Effector CD4-positive, alpha-beta T cell (primary cell): ENCODE measurements around the gene PACSIN2.
"Not testable (repeated sequence)": the region's sequence is repeated elsewhere in the genome, so short reads cannot be mapped to it uniquely, and the experiment has no call there.

Source experiments
- DNase-seq: peaks from one replicate; pipeline ENCODE4 v3.0.0-alpha.2; 2020

The PACSIN2 gene

DNA sequence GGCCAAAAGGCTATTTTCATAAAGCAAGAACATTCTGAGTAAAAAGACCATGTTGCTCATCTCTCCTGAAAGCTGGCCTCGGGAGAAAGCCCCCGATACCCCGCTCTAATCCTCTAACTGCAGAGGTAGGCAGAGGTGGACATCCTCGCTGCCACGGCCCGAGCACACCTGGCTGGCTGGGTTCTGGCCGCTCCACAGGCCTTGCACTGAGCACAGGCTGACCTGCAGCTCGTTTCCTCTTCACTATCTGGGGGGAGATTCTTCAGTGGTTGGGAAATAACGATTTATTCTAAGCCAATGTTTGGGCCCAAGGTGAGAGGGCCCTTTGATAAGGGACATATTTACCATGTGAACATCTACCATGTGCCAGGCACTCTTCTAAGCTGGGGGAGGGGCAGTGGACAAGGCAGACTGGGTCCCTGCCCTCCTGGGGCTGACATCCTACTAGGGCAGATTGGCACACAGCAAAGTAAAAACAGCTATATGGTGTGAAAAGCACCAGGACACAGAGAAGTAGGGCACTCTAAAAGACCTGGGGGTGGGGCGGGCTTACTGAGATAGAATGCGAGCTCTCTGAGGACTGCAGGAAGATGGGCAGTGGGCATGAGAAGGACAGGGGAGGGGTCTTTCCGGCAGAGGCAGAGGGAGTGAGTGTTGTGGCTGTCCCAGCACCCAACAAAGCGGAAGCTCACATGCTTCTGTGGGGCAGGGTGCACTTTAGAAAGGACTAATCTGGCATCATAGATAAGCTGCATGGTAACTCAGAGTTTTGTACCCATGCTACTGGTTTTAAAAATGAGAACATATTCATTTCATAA is 92.4 kb downstream of the PACSIN2 start:
- DNase-seq = no peak

- no peak for DNase-seq
Measured at GRCh38 chr22:42920101-42920820, 94.7 kb downstream of the PACSIN2 start.

GRCh38 chr22:42919199-42919598 is 95.8 kb downstream of the PACSIN2 start:
- DNase-seq = no peak

GRCh38 chr22:42918500-42918899 is 96.4 kb downstream of the PACSIN2 start:
- DNase-seq = no peak

DNA sequence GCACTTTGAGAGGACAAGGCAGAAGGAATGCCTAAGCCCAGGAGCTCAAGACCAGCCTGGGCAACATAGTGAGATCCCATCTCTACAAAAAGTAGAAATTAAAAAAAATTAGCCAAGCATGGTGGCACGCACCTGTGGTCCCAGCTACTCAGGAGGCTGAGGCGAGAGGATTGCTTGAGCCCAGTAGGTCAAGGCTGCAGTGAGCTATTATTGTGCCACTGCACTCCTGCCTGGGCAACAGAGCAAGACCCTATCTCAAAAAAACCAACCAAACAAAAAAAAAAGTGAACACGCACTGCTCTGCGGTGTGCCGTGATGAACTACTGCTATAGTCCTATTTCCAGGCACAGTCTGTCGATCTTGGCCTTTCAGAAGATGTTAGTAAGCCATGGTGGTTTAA is 97.6 kb downstream of the PACSIN2 start:
- not testable (repeated sequence) for DNase-seq

- DNase-seq = no peak
Measured at GRCh38 chr22:42915980-42916765, 98.8 kb downstream of the PACSIN2 start.

DNA sequence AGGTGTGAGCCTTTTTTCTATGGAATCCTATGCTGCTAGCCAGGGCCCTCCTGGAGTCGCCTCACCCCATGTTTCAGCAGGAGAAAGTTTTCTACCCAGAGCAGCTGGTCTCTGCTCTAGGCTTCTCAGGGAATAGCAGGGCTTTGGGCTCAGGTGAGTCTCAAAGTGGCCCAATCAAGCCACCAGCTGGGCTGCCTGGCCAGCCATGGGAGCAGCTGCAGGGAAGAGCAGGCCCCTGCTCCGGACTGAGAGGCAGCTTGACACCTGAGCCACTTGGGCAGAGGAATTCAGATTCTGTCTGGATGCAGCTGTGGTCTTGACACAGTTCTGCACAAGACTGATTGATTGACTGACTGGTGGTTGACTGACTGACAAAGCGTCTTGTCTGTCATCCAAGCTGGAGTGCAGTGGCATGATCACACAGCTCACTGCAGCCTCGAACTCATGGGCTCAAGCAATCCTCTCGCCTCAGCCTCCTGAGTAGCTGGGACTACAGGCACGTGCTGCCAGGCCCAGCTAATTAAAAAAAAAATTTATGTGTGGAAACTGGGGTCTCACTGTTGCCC is 100.4 kb downstream of the PACSIN2 start:
- DNase-seq = no peak

GRCh38 chr22:42913874-42914510 is 101.0 kb downstream of the PACSIN2 start:
- DNase-seq = no peak

DNA sequence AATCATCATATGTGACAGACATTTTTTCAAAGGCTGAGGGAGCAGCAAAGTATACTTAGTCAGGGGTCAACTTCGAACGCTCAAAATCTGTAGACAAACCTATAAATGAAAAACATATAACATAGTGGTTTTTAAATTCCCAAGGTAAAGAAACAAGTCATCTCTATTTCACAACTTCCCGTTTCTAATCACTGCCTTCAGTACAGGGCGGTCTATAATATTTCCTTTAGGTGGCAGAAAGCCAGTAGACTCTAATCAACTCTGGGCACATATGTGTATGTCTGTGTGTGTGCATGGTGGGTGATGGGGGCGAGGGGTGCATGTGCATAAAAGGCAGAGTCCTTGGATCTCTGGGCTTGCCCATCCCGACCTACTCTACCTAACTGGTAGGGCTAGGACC is 102.9 kb downstream of the PACSIN2 start:
- no peak for DNase-seq

GRCh38 chr22:42910221-42910942 is 104.6 kb downstream of the PACSIN2 start:
- DNase-seq = no peak

- DNase-seq = no peak
Measured at GRCh38 chr22:42909363-42910058, 105.4 kb downstream of the PACSIN2 start.

DNA sequence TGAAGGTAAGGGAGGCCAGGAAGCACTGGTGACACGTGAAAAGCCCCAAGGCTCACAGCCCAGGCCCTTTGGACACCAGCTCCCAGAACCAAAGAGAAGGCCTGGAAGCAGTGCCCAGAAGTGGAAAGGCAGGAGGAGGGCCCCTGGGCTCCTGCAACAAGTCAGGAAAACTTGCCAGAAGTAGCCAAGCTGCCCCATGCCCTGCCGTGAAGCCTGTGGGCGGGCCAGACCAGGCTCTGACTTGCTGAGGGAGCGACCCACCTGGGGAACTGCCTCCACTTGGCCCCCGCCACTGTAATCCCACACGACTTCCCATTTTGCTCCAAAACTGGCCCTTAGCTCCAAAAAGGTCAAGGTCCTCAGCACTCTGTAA is 106.6 kb downstream of the PACSIN2 start:
- no peak for DNase-seq

- DNase-seq = no peak
Measured at GRCh38 chr22:42907404-42908373, 107.3 kb downstream of the PACSIN2 start.

GRCh38 chr22:42906605-42907348 is 108.2 kb downstream of the PACSIN2 start:
- no peak for DNase-seq

- no peak for DNase-seq
Measured at GRCh38 chr22:42905702-42906183, 109.2 kb downstream of the PACSIN2 start.

- no peak for DNase-seq
Measured at GRCh38 chr22:42905217-42905616, 109.7 kb downstream of the PACSIN2 start.

DNA sequence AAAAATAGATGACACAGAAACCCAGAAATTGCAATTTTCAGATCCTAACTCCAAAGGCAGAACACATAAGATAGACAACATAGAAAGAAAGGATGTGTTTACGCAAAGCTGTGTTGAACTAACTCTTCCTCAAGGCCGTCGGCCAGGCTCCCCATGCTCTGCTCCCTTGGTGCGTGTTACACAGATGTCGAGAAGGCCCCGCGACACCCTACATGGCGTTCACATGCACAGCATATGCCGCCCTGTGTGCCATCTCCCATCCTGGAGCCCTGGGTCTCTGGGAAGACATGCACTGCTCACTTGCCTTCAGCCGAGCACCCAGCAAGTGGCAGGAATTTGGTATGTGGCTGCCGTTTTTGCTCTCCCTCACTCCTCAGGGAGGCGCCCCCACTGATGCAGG is 110.9 kb downstream of the PACSIN2 start:
- DNase-seq = no peak

GRCh38 chr22:42902875-42903510 is 112.0 kb downstream of the PACSIN2 start:
- no peak for DNase-seq
